GM19035 (cell line): ENCODE data around the gene TRIM49.
"Not testable (repeated sequence)": the region's sequence is repeated elsewhere in the genome, so short reads cannot be mapped to it uniquely, and the experiment has no call there.

Experiments used
- ATAC-seq: cut with Tn5 transposase; IDR thresholded peaks from one replicate; pipeline ENCODE4 v1.9.1; 2021; ENCODE audit not compliant: unreplicated experiment

Gene TRIM49, protein sequence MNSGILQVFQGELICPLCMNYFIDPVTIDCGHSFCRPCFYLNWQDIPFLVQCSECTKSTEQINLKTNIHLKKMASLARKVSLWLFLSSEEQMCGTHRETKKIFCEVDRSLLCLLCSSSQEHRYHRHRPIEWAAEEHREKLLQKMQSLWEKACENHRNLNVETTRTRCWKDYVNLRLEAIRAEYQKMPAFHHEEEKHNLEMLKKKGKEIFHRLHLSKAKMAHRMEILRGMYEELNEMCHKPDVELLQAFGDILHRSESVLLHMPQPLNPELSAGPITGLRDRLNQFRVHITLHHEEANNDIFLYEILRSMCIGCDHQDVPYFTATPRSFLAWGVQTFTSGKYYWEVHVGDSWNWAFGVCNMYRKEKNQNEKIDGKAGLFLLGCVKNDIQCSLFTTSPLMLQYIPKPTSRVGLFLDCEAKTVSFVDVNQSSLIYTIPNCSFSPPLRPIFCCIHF

DNA sequence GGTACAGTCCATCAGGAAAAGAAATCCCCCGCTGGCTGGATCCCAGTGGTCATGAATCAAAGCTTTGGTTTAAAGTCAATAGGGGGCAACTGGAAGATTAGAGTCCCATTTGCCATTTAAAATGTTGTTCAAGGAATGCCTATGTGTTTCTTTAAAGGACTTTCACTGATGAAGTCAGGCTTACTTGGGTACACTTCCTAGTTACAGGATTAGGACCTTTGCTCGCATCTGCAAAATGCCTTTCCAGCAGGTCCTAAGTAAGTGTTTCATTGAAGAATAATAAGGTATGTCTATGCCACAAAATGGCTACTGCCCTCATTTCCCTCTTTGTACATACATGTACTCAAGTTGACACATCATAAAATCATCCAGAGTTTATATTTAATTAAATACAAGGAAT is at the start of gene TRIM49:
Gene TRIM49 (minus strand): TSS at position 101 of the 400 bp plus-strand sequence. CDS start 4,106 bp downstream, outside the sequence.
- not testable (repeated sequence) for ATAC-seq

DNA sequence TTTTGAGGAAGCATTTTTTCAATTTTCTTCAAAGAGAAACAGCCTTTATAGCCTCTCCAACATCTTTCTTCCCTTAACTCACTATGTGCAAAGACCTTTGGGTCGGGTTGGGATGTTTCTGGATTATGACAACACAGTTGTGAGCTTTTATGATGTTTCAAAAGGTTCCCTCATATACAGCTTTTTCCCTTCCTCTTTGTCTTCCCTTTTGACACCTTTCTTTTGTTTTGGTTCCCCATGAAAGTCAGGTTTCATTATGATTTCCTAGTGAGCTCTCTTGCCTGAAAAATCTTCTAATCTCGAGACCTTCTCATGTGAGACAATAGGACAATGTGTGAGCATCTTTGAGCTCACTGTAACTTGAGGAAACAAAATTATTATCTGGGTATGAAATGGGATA is 18.3 kb upstream of the TRIM49 start:
- ATAC-seq, result not testable (repeated sequence)

DNA sequence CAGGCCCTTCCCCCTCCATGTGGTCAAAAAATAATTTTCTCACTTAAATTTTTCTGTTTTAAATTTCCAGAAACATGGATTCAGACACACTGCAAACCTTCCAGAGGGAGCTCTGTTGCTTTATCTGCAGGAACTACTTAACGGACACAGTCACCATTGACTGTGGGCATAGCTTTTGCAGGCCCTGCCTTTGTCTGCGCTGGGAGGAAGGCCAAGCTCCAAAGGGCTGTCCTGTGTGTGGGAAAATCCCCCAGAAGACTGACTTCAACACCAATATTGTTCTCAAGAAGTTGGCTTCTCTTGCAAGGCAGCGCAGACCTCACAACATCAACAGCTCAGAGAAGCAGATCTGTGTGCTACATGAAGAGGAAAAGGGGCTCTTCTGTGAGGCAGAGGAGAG is 11.6 kb upstream of the TRIM49 start:
- not testable (repeated sequence) for ATAC-seq

DNA sequence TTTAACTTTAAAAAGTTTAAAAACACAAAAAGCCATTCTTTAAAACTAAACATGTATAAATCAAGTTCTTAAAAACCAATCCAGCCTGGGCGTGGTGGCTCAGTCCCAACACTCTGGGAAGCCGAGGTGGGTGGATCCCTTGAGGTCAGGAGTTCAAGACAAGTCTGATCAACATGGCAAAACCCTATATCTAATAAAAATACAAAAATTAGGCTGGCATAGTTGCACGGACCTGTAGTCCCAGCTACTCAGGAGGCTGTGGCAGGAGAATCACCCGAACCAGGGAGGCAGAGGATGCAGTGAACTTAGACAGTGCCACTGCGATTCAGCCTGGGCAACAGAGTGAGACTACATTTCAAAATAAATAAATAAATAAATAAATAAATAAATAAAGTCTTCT is 5.2 kb upstream of the TRIM49 start:
- ATAC-seq, result not testable (repeated sequence)

DNA sequence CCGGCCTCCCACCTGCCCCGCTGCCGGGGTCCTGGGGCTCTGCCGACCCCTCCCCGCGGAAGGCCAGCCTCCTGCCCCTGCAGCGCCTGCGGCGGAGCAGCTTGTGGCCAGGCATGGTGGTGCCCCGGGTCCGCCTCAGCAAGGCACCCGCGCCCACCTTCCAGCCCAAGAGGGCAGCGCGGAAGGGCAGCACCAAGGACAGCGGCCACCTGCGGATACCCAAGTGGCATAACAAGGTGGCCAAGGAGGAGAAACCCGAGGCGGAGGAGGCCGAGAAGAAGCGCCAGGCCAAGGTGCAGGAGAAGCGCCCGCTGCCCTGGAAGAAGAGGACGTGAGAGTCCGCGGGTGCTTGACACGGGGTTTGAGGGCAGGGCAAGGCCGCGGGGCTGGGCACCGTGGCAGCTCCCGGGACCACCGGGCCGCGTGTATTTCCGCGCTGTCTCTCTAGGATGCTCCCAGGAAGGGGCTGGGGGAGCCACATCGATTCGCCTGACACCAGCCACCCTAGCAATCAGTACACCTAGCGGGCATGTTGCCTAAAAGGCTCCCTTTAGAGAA is 20.8 kb downstream of the TRIM49 start:
- not testable (repeated sequence) for ATAC-seq

DNA sequence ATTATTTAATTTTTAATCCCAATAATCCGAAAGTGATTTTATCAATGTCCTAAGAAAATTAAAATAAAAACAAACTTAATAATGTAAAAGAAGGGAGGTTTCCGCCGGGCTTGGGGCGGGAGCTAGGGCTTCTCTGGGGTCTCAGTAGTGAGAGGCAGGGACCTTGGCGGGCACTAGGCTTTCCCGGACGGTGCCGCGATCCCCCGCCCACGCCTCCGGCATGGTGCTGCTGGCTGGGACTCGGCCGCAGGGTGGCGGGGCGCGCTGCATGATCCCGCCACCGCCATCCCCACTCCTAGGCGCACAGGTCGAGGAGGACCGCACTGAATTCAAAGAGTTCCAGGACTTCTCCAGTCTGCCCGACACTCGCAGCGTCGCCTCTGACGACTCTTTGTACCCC is 22.6 kb downstream of the TRIM49 start:
- ATAC-seq, result not testable (repeated sequence)

DNA sequence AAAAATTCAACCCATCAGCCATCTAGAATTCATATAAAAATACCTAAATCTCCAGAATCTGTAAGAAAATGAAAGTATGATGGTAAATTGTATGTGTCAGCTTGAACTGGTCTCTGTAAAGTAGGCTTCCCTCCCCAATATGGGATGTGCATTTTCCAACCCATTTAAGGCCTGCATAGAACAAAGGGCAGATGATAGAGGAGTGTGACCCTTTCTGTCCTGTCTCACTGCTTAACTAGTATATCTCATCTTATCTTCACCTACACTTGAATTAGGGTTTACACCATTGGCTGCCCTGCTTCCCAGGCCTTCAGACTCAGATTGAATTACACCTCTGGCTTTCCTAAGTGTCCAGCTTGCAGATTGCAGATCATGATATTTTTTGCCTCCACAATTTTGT is 57.6 kb downstream of the TRIM49 start:
- not testable (repeated sequence) for ATAC-seq
